ENCODE data around the gene HBEGF.

HBEGF gene
- 12.3 to 16.4 reads per million in 2 donors for total RNA-seq

DNA sequence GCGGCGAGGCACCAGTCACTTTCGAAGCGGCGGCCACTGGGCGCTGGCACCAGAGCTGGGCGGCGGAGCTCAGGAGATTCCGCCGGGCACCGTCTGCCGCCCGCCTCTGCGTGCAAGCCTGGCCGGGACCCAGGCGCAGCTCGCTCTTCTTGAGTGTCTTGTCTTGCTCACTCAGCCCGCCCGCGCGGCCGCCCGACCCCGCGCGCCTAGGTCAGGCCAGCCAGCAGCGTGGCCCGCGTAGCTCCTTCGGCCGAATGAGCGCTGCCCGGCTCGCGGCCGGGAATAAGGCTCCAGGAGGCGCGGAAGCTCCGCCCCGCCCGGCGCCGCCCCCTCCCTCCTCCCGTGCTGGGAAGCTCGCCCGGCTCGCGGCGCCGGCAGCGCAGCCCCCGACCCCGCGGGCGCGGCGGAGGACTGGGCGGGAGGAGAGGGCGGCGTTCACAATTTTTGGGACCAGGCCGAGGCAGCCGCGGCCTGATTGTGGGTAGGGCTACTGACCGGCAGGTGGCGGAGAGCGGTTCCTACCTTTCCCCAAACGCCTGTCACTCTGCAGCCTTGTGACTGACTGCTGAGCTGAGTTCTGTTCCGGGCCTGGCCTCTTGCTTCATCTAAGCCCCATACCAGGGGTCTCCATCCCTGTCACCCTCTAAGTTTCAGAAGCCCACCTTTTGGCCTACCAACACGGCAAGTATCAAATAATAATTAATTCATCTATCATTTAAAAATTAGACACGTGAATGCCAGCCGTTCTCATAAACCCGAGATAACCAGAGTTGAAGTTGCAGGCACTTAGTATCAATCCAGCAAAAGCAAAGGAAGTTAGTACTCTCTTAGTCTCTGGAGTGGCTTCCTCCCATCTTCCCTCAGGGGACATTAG lies at the start of gene HBEGF:
Gene HBEGF (minus strand): TSS at position 256 of the 874 bp plus-strand sequence. CDS start 275 bp downstream, outside the sequence.
- DNase-seq: peak; percentile 56

- DNase-seq: no peak
These were observed 47.3 kb upstream of the HBEGF start for GRCh38 chr5:140393738-140394137.

DNA sequence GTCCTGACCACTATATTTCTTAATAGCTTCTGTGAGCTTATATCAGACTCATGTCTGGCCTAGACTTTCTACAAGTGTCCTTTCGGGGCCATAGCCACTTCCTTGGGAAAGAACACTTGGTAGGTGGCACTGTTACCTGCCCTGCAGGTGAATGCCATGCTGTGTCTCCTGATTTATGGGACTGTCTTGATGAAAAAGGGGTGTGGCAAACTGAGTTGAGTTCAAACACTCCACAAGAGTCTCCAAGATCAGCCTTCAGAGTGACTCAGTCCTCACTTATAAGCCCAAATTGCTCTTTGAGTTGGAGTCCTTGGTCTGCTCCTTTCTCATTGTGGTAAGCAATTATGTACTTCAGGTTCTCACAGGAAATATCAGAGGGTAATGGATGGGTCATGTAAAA lies 45.3 kb upstream of the HBEGF start:
- no peak for DNase-seq

DNA sequence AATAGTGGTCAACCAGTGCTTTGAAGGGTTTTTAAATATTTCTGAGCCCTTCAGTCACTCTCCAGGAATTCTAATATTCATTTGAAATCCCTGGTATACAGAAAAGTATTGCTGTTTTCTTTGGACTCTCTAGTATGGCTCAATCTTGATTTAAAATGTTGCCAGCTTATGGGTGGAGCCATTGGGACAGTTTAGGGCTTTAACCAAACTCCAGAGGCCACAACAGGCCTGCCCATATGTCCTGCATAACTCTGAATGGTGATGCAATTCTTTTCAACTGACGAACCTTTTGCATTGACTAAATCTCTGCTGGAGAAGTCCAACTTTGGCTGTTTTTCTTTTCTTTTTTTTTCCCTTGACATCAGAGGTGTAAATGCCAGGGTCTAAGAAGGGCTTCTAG lies 44.9 kb upstream of the HBEGF start:
- no peak for DNase-seq

DNA sequence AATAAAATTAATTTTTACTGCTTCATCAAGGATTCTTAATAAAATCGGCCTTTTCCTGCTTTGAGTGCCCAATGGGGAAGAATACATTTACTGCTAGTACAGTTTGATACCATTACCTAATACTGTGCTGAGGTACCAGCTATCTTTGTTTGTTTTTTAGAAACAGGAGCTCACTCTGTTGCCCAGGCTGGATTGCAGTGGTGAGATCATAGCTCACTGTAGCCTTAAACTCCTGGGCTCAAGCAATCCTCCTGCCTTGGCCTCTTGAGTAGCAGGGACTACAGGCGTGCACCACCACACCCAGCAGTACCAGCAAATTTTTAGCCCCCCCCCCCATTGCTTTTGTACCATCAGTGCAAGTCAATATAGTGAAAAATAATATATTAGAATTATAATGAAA lies 41.6 kb upstream of the HBEGF start:
- DNase-seq: no peak

DNA sequence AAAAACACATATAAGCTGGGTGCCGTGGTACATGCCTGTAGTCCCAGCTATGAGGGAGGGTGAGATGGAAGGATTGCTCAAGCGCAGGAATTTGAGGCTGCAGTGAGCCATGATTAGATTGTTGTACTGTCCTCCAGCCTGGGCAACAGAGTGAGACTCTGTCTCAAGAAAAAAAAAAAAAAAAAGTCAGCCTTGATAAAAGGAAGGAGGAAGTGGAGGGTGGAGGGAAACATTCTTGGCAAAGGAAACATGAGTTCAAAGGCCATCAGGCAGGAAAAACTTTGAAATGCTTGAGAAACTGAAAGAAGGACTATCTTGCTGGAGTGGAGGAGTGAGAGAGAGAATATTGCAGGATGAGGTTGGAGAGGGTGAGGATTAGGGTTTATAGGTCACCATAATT lies 36.9 kb upstream of the HBEGF start:
- DNase-seq: no peak

- DNase-seq: no peak
These were observed 36.5 kb upstream of the HBEGF start for GRCh38 chr5:140382866-140383265.

- no peak for DNase-seq
These were observed 35.6 kb upstream of the HBEGF start for GRCh38 chr5:140381972-140382371.

GRCh38 chr5:140381351-140381750 lies 34.9 kb upstream of the HBEGF start:
- DNase-seq: no peak

- no peak for DNase-seq
These were observed 26.6 kb upstream of the HBEGF start for GRCh38 chr5:140372971-140373487.

- no peak for DNase-seq
These were observed 25.2 kb upstream of the HBEGF start for GRCh38 chr5:140371356-140372151.

DNA sequence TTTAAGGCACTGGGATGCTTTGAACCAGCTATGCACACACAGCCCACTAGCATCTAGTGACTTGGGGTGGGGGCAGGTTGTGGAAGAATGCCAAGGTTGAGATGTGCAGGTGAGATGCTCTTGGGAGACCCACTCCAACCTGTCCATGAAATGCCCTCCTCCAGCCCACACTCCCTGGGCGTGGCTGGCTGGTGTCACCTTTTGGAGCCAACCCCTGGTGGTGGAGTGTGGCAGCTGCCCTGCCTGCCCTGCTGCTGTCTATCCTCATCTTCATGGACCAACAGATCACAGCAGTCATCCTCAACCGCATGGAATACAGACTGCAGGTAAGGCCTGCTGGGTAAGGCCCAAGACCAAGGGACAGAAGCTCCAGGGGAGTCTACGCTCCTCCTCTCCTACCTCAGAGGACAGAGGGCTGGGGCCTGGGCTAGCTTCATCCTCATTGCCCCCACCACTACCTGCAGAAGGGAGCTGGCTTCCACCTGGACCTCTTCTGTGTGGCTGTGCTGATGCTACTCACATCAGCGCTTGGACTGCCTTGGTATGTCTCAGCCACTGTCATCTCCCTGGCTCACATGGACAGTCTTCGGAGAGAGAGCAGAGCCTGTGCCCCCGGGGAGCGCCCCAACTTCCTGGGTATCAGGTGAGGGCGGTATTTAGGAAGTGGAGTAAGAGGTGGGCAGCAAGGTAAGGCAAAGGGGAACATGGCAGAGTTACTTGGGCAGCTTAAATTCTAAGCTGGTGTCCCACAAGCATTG lies 21.0 kb upstream of the HBEGF start:
- no peak for DNase-seq

GRCh38 chr5:140366589-140367255 lies 20.3 kb upstream of the HBEGF start:
- no peak for DNase-seq

- DNase-seq: no peak
These were observed 19.5 kb upstream of the HBEGF start for GRCh38 chr5:140365941-140366340.

GRCh38 chr5:140365282-140365681 lies 18.9 kb upstream of the HBEGF start:
- DNase-seq: no peak

- no peak for DNase-seq
These were observed 18.0 kb upstream of the HBEGF start for GRCh38 chr5:140364472-140364765.

GRCh38 chr5:140363631-140364471 lies 17.4 kb upstream of the HBEGF start:
- no peak for DNase-seq

DNA sequence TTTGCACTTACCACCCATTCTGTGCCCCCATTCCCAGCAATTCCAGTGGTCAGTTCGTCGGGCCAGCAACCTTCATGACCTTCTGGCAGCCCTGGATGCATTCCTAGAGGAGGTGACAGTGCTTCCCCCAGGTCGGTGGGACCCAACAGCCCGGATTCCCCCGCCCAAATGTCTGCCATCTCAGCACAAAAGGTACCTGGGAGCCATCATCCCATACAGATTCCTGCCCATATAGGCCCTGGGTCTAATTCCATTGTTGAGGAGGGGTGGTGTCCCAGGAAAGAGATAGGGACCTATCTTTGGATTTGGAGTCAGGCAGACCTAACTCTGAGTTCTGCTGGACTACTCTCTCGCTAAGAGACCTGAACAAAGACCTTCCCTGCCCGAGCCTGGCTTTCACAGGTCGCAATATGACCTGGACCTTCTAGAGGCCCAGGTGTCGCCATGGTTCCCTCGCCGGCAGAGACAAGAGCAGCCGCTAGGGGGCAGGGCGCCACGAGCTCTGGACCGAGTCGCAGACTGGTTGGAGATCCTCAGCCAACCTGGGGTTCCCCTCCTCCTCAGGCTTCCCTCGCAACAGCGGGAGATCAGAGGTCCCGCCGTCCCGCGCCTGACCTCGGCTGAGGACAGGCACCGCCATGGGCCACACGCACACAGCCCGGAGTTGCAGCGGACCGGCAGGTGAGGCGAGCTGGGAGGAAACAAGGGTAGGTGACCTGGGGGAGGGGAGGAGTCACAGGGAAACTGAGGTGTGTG lies 16.6 kb upstream of the HBEGF start:
- DNase-seq: peak; percentile 84

GRCh38 chr5:140362311-140362710 lies 15.9 kb upstream of the HBEGF start:
- no peak for DNase-seq

DNA sequence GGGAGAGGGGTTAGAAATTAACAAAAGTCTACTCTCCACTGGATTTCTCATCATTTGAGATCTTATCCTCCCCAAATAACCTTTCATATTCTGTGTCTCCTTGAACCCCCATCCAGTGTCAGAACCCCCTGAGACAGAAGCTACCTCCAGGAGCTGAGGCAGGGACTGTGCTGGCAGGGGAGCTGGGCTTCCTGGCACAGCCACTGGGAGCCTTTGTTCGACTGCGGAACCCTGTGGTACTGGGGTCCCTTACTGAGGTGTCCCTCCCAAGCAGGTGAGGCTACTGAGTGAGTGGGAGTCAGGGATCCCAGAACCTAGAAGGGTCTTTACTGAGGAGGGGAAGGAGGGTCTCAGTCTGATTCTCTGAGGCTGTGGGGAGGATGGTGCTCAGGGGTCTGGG lies 15.5 kb upstream of the HBEGF start:
- DNase-seq: no peak
